HG02938 (cell line): ENCODE results near the gene ANKRD6.

Experiments used
- ATAC-seq: cut with Tn5 transposase; IDR thresholded peaks from one replicate; pipeline ENCODE4 v1.9.1; 2021; ENCODE audit warnings: mild to moderate bottlenecking, moderate library complexity; ENCODE audit not compliant: unreplicated experiment

The ANKRD6 gene

DNA sequence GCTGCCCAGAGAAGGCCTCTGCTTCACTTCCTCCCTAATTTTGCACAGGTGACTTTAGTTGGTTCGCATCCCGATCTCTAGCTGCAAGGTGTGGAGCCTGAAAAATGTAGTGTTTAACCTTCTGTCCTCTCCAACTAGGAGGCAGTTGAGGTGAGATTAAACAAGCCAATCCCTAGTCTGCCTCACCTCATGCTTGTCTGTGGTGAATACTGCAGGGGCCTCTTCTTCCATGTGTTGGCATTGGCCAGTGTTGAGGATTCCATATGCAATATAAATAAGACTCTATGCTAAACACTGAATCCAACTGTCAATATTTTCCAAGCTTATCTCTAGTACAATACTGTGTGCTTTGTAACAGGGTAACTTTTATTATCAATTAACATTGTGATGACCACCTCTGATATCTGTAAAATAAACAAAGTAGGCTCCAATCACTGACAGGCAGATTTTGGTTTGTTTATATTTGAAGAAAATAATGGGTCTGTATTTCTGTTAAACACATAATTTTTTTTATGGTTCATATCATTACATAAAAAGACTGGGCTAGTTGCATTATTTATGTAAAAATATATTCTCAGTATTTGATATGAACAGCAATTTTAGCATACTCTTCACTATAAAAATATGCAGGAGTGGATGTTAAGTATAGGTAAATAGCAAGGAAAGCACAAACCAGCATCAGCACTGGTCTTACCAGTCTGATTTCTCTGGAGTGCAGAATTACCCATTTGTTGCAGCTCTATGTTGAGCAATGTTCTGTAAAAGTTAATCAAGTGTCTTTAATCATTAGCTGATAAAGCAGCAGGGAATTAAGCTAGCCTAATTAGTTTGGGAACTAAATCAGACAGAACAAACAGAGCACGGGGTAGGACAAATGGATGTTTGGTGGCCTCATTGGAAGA, 74.0 kb downstream of the ANKRD6 start:
- ATAC-seq = no peak

DNA sequence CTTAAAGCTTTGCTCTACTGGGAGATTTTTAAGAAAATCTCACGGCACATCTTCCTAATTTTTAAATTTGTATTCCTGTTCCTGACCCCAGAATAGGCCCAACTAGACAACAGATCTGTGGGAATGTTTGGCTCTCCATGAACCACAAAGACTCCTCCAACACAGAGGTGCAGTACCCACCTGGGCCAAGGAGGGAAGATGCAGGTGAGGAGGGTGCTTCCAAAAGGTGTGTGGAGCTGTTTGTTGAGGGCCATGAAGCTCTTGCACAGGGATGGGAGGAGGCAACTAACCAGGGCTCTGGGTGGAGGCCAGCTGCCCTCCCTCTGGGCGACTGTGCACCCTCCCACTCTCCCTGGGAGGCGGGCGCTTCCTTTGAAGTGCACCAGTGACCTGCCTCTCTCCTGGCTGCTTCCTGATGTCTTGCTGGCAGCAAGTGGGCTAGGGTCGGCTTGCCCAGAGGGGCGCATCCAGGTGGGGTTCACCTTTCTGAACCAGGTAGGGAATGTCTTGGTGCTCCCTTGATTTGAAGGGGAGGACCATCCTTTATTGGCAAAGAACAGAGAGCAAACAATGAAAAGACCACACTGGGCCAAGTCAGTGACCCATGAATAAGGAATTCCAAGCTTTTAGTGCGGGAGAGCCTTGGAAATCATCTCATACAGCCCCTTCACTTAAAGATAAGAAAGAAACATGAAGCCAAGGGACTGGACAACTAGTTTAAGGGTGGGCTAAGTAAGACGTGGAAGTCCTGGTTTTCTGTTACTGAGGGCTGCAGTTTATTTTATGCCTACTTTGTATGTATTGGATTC, 76.0 kb downstream of the ANKRD6 start:
- no peak for ATAC-seq

DNA sequence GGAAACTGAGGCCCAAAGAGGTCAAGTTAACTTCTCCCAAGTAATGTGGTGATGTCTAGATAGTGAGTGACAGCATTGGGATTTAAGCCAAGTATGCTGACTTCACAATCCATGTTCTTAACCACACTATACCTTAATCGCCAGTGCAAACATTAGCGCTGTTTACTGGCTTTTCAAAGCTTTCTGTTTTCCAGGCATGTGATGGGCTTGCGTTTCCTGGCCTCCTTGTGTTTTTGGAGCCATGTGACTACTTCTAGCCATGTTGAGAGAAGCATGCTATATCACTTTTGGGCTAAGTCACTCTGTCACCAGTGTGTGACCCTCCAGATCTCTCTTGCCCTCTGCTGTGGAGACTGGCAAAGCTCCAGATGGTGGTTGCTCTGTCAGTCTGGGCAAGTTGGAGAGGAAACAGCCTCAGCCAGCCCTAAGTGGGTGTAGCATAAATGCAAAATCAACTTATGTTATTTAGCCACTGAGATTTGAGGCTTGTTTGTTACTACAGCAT, 76.9 kb downstream of the ANKRD6 start:
- ATAC-seq = no peak

DNA sequence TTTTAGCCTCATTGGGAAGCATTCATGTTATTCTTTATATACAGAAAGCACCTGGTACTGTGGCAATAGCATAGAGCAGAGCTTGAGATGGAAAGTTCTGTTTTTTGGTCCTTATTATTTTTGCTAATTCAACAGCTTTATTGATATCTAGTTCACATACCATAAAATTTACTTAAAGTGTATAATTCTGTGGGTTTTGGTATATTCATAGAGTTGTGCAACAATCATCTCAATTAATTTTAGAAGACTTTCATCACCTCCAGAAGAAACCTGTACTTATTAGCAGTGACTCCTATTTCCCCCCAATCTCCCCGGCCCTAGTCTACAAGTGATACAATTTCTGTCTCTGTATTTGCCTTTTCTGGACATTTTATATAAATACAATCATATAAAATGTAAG, 77.4 kb downstream of the ANKRD6 start:
- no peak for ATAC-seq

DNA sequence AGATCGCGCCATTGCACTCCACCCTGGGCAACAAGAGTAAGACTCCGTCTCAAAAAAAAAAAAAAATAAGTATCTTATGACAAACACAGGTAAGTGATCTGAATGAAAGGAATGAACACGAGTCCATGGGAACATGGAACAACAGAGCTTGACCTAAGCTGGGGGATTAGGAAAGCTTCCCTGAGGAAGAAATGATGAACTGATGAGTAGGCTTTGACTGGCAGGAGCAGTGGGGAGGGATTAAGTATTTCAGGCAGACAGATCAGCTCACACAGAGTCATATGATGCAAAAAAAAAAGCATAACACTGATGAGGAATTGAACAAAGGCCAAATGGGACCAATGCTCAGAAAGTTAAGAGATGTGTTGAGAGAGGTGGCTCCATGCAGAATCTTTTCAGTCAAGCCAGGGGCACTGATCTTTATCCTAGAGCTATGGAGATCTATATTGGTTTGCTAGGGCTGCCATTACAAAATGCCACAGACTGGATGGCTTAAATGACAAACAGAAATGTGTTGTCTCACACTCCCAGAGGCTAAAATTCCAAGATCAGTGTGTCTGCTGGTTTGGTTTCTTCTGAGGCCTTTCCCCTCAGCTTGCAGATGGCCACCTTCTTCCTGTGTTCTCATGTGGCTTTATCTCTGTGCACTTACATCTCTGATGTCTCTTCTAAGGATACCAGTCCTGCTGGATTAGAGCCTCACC, 85.6 kb downstream of the ANKRD6 start:
- no peak for ATAC-seq

DNA sequence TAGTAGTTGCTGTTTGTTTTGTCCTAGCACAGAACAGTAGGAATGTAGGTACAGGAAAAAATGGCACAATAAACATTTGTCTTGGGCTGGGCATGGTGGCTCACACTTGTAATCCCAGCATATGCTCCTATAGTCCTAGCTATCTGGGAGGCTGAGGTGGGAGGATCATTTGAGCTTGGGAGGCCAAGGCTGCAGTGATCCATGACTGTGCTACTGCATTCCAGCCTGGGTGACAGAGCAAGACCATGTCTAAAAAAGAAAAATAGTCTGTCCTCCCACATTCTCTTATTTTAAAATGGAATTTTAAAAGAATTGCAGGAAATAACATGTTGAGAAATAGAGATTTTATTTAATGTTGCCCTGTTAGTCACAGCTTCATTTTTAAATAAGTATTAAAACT, 87.8 kb downstream of the ANKRD6 start:
- no peak for ATAC-seq

DNA sequence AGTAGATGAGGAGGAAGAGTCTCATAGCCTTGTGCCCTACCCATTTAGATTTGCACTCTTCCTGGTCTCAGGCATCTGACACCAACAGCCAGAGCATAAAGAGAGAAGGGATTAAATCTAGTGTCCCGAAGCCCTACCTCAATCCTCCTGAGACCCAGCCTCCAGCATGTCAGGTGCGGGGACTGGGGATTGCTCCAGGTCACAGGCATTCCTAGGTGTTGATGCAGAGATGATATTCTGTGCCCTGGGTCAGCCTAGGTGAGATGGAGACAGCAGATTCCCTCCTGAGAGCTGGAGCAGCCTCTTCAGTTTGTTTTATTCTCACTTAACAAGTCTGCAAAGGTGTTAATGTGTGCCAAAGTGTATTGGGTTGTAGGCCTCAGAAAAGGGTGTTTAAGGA, 89.8 kb downstream of the ANKRD6 start:
- ATAC-seq = no peak

DNA sequence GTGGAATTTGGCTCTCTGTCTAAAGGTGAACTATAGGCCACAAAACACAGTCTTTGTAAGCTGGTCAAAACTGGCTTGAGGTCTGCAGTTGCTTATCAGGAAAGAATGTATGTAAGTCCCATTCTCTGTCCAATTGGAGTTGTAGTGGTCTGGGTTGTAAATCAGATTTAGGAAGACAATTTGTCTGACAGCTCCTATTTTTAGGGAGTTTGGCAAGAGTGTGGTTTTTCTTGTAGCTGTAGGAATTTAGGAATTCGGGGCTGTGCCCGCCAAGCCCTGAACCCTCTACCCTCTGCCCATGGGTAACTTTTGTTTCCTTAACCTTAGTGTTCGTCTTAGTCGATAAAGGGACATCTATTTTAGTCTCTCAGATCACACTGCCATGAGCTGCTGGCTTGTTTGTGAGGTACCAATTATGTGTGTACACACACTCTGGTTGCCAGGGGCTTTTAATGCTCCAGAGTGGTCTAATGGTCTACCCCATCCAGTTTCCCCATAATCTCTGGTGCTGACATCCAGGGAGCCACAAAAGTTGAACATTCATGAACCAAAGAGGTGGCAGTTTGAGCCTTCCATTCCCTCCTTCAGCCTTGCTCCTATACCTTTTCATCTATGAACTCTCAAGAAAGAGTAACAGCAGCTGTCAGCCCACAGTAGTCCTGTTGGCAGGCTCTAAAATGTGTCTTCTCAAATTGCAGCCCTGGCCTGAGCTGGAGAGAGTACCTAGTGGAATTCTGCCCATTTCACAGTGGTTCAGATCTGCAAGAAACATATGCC, 93.0 kb downstream of the ANKRD6 start:
- no peak for ATAC-seq

DNA sequence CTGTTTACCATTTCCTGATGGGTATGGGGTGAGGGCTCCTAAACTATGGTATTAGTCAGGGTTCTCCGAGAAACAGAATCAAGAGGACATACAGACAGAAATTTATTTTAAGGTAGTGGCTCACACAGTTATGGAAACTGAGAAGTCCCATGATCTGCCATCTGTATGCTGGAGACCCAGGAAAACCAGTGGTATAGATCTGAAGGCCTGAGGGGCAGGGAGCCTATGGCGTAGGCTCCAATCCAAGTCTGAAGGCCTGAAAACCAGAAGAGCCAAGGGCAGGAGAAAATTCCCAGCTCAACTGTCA, 93.6 kb downstream of the ANKRD6 start:
- ATAC-seq = no peak

DNA sequence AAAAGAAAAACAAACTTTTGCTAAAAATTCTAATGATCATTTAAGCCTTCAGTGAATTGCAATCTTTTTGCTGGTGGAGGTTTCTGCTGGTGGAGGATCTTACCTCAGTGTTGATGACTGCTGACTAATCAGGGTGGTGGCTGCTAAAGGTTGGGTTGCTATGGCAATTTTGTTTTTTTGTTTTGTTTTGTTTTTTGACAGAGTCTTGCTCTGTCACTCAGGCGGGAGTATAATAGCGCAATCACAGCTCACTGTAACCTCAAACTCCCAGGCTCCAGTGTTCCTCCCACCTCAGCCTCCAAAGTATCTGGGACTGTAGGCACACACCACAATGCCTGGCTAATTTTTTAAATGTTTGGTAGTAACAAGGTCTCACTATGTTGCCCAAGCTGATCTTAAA, 94.7 kb downstream of the ANKRD6 start:
- no peak for ATAC-seq

DNA sequence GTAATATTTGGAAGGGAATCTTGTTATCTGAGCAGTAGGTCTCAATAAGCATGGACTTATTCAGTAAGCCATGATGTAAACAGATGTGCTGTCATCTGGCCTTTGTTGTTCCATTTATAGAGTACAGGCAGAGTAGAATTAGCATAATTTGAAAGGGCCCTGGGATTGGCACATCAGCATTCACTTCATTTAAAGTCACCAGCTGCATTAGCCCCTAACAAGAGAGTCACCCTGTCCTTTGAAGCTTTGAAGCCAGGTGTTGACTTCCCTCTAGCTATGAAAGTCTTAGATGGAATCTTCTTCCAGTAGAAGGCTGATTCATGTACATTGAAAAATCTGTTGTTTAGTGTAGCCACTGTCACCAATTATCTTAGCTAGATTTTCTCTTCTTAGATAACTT, 95.9 kb downstream of the ANKRD6 start:
- no peak for ATAC-seq

DNA sequence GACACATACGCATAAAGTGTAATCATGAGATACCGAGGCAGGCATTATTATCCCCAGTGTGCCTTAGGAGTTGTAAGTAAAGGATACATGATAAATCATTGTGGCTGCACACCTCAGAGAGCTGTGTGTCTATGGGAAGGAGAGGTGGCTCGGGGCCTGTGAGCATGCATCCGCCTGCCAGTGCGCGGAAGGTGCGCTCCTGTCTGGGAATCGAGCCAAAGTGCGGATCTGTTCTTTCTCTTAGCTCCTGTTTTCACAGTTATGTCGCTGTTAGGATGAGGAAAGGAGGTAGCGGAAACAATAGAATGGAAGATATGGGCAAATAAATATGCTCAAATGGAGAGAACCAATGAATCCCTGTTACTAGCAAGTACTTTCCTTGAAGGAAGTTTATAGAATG, 98.0 kb downstream of the ANKRD6 start:
- ATAC-seq = no peak

DNA sequence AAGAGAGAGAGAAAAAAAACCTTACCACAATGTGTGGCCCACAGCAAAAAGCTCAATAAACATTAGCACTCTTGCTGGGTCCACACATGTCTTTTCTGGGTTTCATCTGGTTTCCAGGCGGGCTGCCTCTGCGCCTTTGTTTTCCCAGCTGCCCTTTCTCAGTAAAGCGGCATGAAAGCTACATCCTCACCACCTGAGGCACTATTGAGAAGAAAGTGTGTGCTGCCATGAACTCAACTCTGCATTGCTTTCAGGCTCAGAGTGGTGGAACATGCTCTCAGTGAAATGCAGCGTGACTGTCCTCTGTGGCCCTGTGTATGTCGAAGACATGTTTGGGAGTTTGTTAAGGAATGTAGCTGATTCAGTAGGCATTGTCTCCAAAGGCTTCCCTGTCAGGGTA, 103.3 kb downstream of the ANKRD6 start:
- ATAC-seq = no peak

DNA sequence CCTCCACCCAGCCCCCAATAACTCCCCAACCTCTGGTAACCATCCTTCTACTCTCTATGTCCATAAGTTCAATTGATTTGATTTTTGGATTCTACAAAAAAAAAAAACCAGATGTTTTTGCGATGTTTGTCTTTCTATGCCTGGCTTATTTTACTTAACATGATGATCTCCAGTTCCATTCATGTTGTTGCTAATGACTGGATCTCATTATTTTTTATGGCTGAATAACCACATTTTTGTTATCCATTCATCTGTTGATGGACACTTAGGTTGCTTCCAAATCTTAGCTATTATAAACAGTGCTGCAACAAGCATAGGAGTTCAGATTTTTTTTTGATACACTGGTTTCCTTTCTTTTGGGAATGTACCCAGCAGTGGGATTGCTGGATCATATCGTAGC, 106.8 kb downstream of the ANKRD6 start:
- ATAC-seq = no peak

DNA sequence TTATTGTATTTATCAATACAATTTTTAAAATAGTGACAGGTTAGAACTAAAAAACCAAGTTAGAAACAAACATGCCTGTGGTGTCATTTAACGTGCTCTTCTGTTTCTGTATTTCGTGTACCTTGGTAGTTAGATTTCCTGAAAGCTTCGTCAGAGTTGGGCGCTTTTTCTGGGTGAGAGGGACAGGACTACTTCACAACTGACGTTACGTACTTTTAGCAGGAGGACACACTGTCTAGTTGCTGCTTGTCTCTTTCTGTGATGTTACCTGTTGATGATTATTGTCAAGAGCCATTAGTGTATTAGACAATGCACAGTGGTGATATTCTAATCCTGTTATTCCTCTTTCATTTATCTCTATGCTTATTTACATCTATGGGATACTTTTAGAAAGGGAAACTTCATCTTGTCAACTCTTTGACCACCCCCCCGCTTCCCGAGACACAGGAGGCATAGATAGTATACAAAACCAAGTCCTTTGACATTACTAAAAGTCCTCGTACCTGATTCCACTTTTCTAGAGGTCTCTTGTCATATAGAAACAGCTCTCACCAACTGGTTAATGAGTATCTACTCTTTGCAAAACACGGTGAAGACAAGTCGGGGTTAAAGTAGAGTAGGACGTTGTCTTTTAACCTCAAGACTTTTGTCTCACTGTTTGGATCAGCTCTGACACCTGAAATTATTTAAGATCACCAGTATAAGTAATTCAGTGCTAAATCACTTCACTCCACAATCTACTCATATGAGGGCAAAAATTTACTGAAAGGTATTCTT, 109.3 kb downstream of the ANKRD6 start:
- no peak for ATAC-seq

DNA sequence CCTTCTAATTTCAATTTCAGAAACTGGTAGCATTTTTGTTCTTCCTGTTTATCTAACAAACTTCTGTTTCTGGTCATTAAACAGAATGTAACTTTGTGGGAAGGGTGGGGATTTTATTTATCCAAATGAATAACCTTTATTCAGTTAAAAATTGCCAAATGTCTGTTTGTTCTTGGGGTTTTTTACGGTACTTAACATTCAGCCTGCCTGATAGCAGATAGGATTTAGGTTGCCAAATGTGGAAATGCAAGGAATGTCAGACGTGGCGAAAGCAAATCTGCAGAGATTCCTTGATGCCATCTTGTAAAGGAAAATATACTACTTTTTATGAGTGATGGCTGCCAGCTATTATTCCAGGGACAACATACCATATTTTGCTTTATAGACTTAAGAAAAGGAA, 109.9 kb downstream of the ANKRD6 start:
- no peak for ATAC-seq

DNA sequence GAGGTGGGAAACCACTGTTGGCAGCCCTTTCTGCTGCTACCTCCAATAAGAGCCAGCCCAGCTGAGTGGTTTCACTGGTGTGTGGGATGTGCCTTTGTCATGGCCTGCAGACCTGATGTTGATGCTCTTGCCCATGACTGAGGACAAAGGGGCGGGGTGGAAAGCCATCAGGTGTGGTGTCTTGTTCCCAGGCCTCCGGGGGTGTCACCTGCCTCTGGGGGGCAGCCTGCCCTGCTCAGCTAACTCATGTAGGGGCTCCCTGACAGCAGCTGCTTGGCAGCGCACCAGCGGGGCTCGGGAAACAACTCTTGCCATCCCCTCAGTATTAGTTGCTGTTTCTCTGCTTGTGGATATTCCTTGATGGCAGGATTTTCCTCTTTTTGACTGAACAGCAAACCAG, 114.3 kb downstream of the ANKRD6 start:
- no peak for ATAC-seq

DNA sequence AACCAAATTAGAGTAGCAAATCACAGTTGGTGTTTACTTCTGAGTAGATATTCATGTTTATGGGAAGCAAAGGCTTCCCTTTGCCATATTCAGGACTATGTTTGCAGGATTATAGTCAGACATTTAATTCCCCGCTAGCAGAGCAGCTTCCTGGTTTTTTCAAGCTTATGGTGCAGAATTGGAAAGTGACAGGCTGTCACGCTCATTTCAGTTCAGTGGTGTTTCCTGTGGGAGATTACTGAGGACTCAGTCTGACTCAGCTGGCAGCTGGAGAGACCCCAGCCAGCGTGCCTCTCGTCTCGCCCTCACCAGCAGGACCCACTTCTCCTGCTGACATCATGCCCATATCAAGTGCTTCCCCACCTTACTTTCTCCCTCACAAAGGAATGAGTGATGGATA, 120.5 kb downstream of the ANKRD6 start:
- ATAC-seq = no peak

DNA sequence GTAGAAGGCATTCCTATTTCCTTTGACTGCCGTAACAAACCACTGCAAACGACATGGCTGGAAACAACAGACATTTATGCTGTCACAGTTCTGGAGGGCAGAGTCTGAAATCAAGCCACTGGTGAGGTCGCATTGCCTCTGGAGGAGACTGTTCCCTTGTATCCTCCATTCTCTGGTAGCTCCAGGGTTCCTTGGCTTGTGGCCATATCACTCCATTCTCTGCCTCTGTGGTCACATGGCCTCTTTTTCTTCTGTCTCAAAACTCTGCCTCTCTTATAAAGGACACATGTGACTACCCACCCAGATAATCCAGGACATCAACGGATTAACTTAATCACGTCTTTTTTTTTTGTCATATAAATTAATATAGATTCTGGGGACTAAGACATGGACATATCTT, 121.2 kb downstream of the ANKRD6 start:
- no peak for ATAC-seq

DNA sequence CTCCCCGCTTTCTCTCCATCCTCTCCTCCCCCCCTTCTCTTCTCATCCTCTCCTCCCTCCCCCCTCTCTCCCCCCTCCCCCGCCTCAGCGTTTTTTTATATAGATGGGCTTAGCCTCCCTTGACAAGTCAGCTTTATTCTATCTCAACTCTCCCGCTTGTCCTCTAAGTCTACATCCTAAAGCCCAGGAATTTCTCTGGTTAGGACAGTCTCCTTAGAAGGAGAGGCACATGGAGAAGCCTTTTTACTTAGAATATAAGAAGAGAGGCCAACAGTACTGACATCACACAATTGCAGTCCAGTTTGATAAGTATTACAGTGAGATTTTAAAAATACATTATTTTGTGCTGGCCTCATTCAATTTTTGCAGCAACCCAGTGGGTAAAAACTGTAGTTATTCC, 122.1 kb downstream of the ANKRD6 start:
- no peak for ATAC-seq
